H1 (cell line): ENCODE data around the gene ACTN3. TPM values are rescaled to one million over a fixed set of nuclear protein-coding genes. Genes with fewer than 3 reads are reported as not detected.

Experiments
- CTCF ChIA-PET: fragments of 300-600 bp; sonication (Branson Sonifier 250); formaldehyde crosslinking; loops from one replicate; lab custom pipeline; 2021; ENCODE audit not compliant: partially characterized antibody; lab: Charles Lee
- POLR2A ChIA-PET: fragments of 300-600 bp; sonication (Branson Sonifier 250); formaldehyde crosslinking; loops from one replicate; lab custom pipeline; 2021; ENCODE audit warnings: inconsistent platforms; ENCODE audit not compliant: partially characterized antibody; lab: Charles Lee
- DNase-seq, 2 experiments: peaks; one replicate each; pipeline versions ENCODE4 v3.0.0 to v3.0.0-alpha.2; 2010 to 2022; ENCODE audit warnings: low spot score in 2 of 2, low read depth in 1 of 2, mixed read lengths in 1 of 2
- FAIRE-seq: peaks from 2 replicates; lab custom pipeline; 2011; peaks lifted over from hg19 to GRCh38; lab: Jason Lieb, UNC
- H2AFZ ChIP-seq: 2 replicates; pipeline ENCODE4 v1.8.1; 2012; ENCODE audit warnings: low read length, inconsistent platforms
- H2AK5ac ChIP-seq: 2 replicates; pipeline ENCODE4 v1.6.1; 2013; ENCODE audit warnings: low read depth, low read length
- H2BK120ac ChIP-seq: replicated peaks from 2 replicates; pipeline ENCODE3; 2013; ENCODE audit warnings: low read depth, low read length, inconsistent platforms
- H2BK12ac ChIP-seq: 2 replicates; pipeline ENCODE4 v1.6.1; 2013; ENCODE audit warnings: low read depth, low read length
- H2BK15ac ChIP-seq: 2 replicates; pipeline ENCODE4 v1.6.1; 2013; ENCODE audit warnings: low read length
- H2BK20ac ChIP-seq: 2 replicates; pipeline ENCODE4 v1.6.1; 2013; ENCODE audit warnings: low read length
- H2BK5ac ChIP-seq: 2 replicates; pipeline ENCODE4 v1.6.1; 2013; ENCODE audit warnings: low read depth, low read length
- H3K14ac ChIP-seq: 2 replicates; pipeline ENCODE4 v1.6.1; 2013; ENCODE audit warnings: inconsistent platforms; ENCODE audit not compliant: insufficient read length
- H3K18ac ChIP-seq: 2 replicates; pipeline ENCODE4 v1.6.1; 2013; ENCODE audit warnings: low read length; ENCODE audit errors: extremely low read depth
- H3K23ac ChIP-seq: 2 replicates; pipeline ENCODE4 v1.6.1; 2013; ENCODE audit warnings: inconsistent platforms; ENCODE audit not compliant: insufficient read length
- H3K23me2 ChIP-seq: 2 replicates; pipeline ENCODE4 v1.6.1; 2013; ENCODE audit warnings: low read depth, low read length
- H3K27ac ChIP-seq: 2 replicates; pipeline ENCODE4 v1.6.1; 2011; ENCODE audit warnings: low read depth, low read length, inconsistent platforms
- H3K27me3 ChIP-seq, 4 experiments: replicated peaks in 1 of 4; 1 replicate in 1 of 4; 2 replicates in 3 of 4; pipeline versions ENCODE4 v1.6.1 to v1.8.1; 2011 to 2013; ENCODE audit warnings: low read length in 3 of 4, mild to moderate bottlenecking in 3 of 4, inconsistent platforms in 2 of 4, mixed read lengths in 2 of 4, moderate library complexity in 1 of 4; ENCODE audit not compliant: control insufficient read depth in 3 of 4, insufficient read depth in 3 of 4; ENCODE audit errors: extremely low read depth in 1 of 4
- H3K36me3 ChIP-seq, 4 experiments: 2 replicates each; pipeline versions ENCODE4 v1.6.1 to v1.8.1; 2011 to 2013; ENCODE audit warnings: mild to moderate bottlenecking in 4 of 4, low read length in 3 of 4, moderate library complexity in 2 of 4, control low read depth in 1 of 4, inconsistent platforms in 1 of 4; ENCODE audit not compliant: insufficient read depth in 4 of 4, control insufficient read depth in 2 of 4
- H3K4ac ChIP-seq: replicated peaks from 2 replicates; pipeline ENCODE3; 2013; ENCODE audit warnings: low read length, low read depth, mixed read lengths, inconsistent platforms; ENCODE audit not compliant: insufficient read length
- H3K4me1 ChIP-seq, 4 experiments: replicated peaks in 1 of 4; 1 replicate in 1 of 4; 2 replicates in 3 of 4; pipeline versions ENCODE4 v1.6.1 to v1.8.1; 2011 to 2013; ENCODE audit warnings: low read length in 3 of 4, inconsistent platforms in 2 of 4, mixed read lengths in 1 of 4; ENCODE audit not compliant: insufficient read depth in 4 of 4, control insufficient read depth in 3 of 4
- H3K4me2 ChIP-seq, 2 experiments: 2 replicates each; pipeline versions ENCODE4 v1.6.1 to v1.8.1; 2011 to 2013; ENCODE audit warnings: low read depth in 2 of 2, low read length in 2 of 2, control low read depth in 1 of 2, inconsistent platforms in 1 of 2, mild to moderate bottlenecking in 1 of 2; ENCODE audit not compliant: insufficient read depth in 1 of 2
- H3K4me3 ChIP-seq, 4 experiments: fragments of 200-600, 300-600 bp in 1 of 4; sonication (generic), shearing (Covaris generic), sonication (Bioruptor Twin) in 1 of 4; 2 replicates each; pipeline versions ENCODE4 v1.5.1 to v1.8.1; 2011 to 2016; ENCODE audit warnings: low read length in 4 of 4, low read depth in 3 of 4, control low read depth in 2 of 4, inconsistent platforms in 2 of 4, mild to moderate bottlenecking in 2 of 4, mixed read lengths in 1 of 4, moderate library complexity in 1 of 4; ENCODE audit not compliant: insufficient read depth in 2 of 4; ENCODE audit errors: extremely low read depth in 1 of 4
- H3K56ac ChIP-seq: replicated peaks from 2 replicates; pipeline ENCODE3; 2013; ENCODE audit warnings: low read depth, mild to moderate bottlenecking, mixed read lengths, low read length, inconsistent platforms; ENCODE audit not compliant: insufficient read length
- H3K79me1 ChIP-seq: 2 replicates; pipeline ENCODE4 v1.6.1; 2013; ENCODE audit warnings: low read depth, low read length, control low read depth
- H3K79me2 ChIP-seq, 2 experiments: 2 replicates each; pipeline versions ENCODE4 v1.6.1 to v1.8.1; 2012 to 2013; ENCODE audit warnings: low read length in 2 of 2, mild to moderate bottlenecking in 2 of 2, inconsistent platforms in 1 of 2; ENCODE audit not compliant: insufficient read depth in 2 of 2, control insufficient read depth in 1 of 2
- H3K9ac ChIP-seq, 4 experiments: replicated peaks in 1 of 4; 1 replicate in 1 of 4; 2 replicates in 3 of 4; pipeline versions ENCODE4 v1.6.1 to v1.8.1; 2011 to 2013; ENCODE audit warnings: low read depth in 3 of 4, low read length in 3 of 4, control low read depth in 2 of 4, mild to moderate bottlenecking in 2 of 4, moderate library complexity in 2 of 4, inconsistent platforms in 1 of 4; ENCODE audit errors: extremely low read depth in 1 of 4
- H3K9me3 ChIP-seq, 2 experiments: 2 replicates each; pipeline versions ENCODE4 v1.6.1 to v1.8.1; 2012 to 2013; ENCODE audit warnings: mild to moderate bottlenecking in 2 of 2, moderate library complexity in 2 of 2, control low read depth in 1 of 2, inconsistent platforms in 1 of 2, low read depth in 1 of 2, low read length in 1 of 2, mixed read lengths in 1 of 2; ENCODE audit not compliant: insufficient read depth in 2 of 2
- H4K20me1 ChIP-seq, 2 experiments: replicated peaks in 1 of 2; 2 replicates each; pipeline versions ENCODE3 to v1.8.1; 2011 to 2013; ENCODE audit warnings: inconsistent platforms in 2 of 2, low read length in 2 of 2, mild to moderate bottlenecking in 1 of 2; ENCODE audit not compliant: insufficient read depth in 2 of 2, control insufficient read depth in 1 of 2
- H4K5ac ChIP-seq: 2 replicates; pipeline ENCODE4 v1.6.1; 2013; ENCODE audit warnings: low read length, low read depth, mixed read lengths, inconsistent platforms; ENCODE audit not compliant: insufficient read length
- H4K8ac ChIP-seq: 2 replicates; pipeline ENCODE4 v1.8.0; 2013; ENCODE audit warnings: mild to moderate bottlenecking, moderate library complexity, low read length, inconsistent platforms; ENCODE audit not compliant: insufficient read depth; ENCODE audit errors: extremely low read depth
- H4K91ac ChIP-seq: replicated peaks from 2 replicates; pipeline ENCODE3; 2013; ENCODE audit warnings: low read length, mixed read lengths, inconsistent platforms; ENCODE audit not compliant: insufficient read length
- CBX8 ChIP-seq: fragments of 300-800, 300-1000 bp; sonication (generic); IDR thresholded peaks from 2 replicates; pipeline ENCODE4 v1.7.1; 2016; ENCODE audit warnings: low read depth, low read length, borderline replicate concordance
- FOSL1 ChIP-seq: IDR thresholded peaks from 2 replicates; pipeline ENCODE4 v1.6.1; 2011; ENCODE audit warnings: mild to moderate bottlenecking, low read depth, low read length, moderate library complexity; ENCODE audit not compliant: insufficient read depth
- GABPA ChIP-seq: IDR thresholded peaks from 2 replicates; pipeline ENCODE4 v1.6.1; 2011; ENCODE audit warnings: mild to moderate bottlenecking, low read length, moderate library complexity, borderline replicate concordance; ENCODE audit not compliant: insufficient read depth
- NANOG ChIP-seq: IDR thresholded peaks from 2 replicates; pipeline ENCODE4 v1.6.1; 2011; ENCODE audit warnings: low read length, low read depth, mild to moderate bottlenecking, inconsistent platforms; ENCODE audit not compliant: insufficient read depth, poor library complexity, severe bottlenecking
- NRF1 ChIP-seq: IDR thresholded peaks from 2 replicates; pipeline ENCODE4 v1.6.1; 2011; ENCODE audit warnings: mild to moderate bottlenecking, low read depth, low read length, improper control_type of control experiment
- PHF8 ChIP-seq: fragments of 200-600 bp; sonication (generic); conservative IDR thresholded peaks from 2 replicates; pipeline ENCODE4 v1.7.1; 2012; ENCODE audit warnings: low read depth, mild to moderate bottlenecking, inconsistent platforms, low read length, moderate library complexity
- SIN3A ChIP-seq, 2 experiments: IDR thresholded peaks in 1 of 2; conservative IDR thresholded peaks in 1 of 2; 2 replicates each; pipeline ENCODE4 v1.6.1; 2011 to 2012; ENCODE audit warnings: low read length in 2 of 2, improper control_type of control experiment in 1 of 2, low read depth in 1 of 2, mild to moderate bottlenecking in 1 of 2
- TEAD4 ChIP-seq: IDR thresholded peaks from 2 replicates; pipeline ENCODE4 v1.6.1; 2012; ENCODE audit warnings: low read depth, low read length, inconsistent platforms, mixed read lengths
- WGBS, 2 experiments: shearing (Covaris generic) in 1 of 2; methylation state at CpG; one replicate each; pipeline versions ENCODE4 v1.1.6 to v1.1.7; 2013 to 2015; ENCODE audit warnings: low lambda C conversion rate in 2 of 2, mixed read lengths in 2 of 2, inconsistent platforms in 1 of 2, low coverage in 1 of 2, missing lambda C conversion rate in 1 of 2; ENCODE audit not compliant: insufficient replicate concordance in 2 of 2, insufficient coverage in 1 of 2, insufficient read length in 1 of 2; ENCODE audit errors: extremely low coverage in 1 of 2, missing lambda C conversion rate in 1 of 2; 5-methylcytosine and 5-hydroxymethylcytosine counted together
- polyA plus RNA-seq, 7 experiments: library from polyadenylated mRNA; depleted of rRNA in 3 of 7; stranded (reverse) in 5 of 7; unstranded in 2 of 7; fragments of >200 nt in 5 of 7; fragments of 200-250 nt in 2 of 7; gene quantifications; 1 replicate in 5 of 7; 2 replicates in 1 of 7; 4 replicates in 1 of 7; pipeline versions ENCODE4 v1.2.1 to v1.2.3, GENCODE V29; 2011 to 2013; ENCODE audit warnings: missing spikeins in 2 of 7, mixed read lengths in 2 of 7
- total RNA-seq: library from RNA; stranded (reverse); fragmentation: NEBNext Ultra II Directional; extraction: Animal tissue kit (Norgen Biotek cat#: 25700); gene quantifications from 2 replicates; pipeline ENCODE4 v1.2.1, GENCODE V29; 2021
- TF ChIP-seq, protein P1 (sequence below), 3 experiments: IDR thresholded peaks; 1 replicate in 2 of 3; 2 replicates in 1 of 3; pipeline versions ENCODE4 v1.5.1 to v1.6.1; 2011; ENCODE audit warnings: low read length in 3 of 3, mild to moderate bottlenecking in 3 of 3, inconsistent platforms in 2 of 3, low read depth in 1 of 3, moderate library complexity in 1 of 3; ENCODE audit not compliant: insufficient read depth in 1 of 3; ENCODE audit errors: control extremely low read depth in 1 of 3

ACTN3 gene
- total and polyA plus RNA-seq, 2 of the 8 experiments (the other 6 are each of a cell fraction or from before 2014, with no cell fraction given): 30.8 to 36.7 TPM

DNA sequence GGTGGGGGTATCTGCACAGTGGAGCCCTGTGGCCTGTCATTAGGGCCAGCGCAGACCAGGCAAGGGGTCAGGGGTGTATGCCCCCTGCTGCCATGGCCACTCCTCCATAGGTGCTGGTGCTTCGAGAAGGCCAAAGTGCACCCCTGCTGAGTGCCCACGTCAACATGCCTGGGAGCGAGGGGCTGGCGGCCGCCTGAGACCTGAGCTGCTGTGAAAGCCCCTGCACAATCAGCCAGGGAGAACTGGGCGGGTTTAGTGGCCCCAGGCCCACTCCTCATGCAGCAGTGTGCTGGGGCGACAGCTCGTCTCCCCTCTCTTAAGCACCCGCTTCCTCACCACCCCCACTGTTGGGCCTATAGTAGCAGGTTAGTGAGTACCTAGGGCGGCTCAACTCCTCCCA lies 14.9 kb upstream of the ACTN3 start:
- H2AFZ ChIP-seq: no peak overlapping the region
- H3K4me3 ChIP-seq: no peak overlapping the region
- H2BK15ac ChIP-seq: no peak overlapping the region
- peak overlapping the region; percentile 21; the same call in 1 of the 2 replicates for H2BK5ac ChIP-seq
- no peaks in the 10 kb centered on the region for H3K23me2 ChIP-seq
- no peak overlapping the region for H2BK20ac ChIP-seq
- no peak overlapping the region for H3K27ac ChIP-seq
- no peak overlapping the region for H3K4me2 ChIP-seq
- H2BK12ac ChIP-seq: no peak overlapping the region
- no peak overlapping the region for H2BK120ac ChIP-seq
- no peaks in the 10 kb centered on the region for H3K79me2 ChIP-seq
- H3K4ac ChIP-seq: no peak overlapping the region
- peaks cover 0 to 2% (median 0%) of the 10 kb centered on the region in 4 experiments; a peak in 1 of 7 replicates for H3K4me1 ChIP-seq
- no peak overlapping the region for H2AK5ac ChIP-seq
- H3K79me1 ChIP-seq: peaks cover 2% of the 10 kb centered on the region; the same call in 1 of the 2 replicates
- POLR2A ChIA-PET: interaction anchor here (0.7 to 7.1 kb wide), 7 partner anchors 9 to 108 kb away, joined by 3 to 30 read pairs (median 4); partner anchors contain the start of genes ACTN3 and ZDHHC24
- DNase-seq: no peak
- FAIRE-seq: no peak
- WGBS, 2 experiments: 86% methylated on average over 11 of the region's 11 CpGs; no CpG with 5 or more reads in 1 of the 2 experiments
- no peaks in the 10 kb centered on the region for H3K9me3 ChIP-seq
- no peak overlapping the region for H3K9ac ChIP-seq
- no peak overlapping the region for H3K14ac ChIP-seq
- H4K20me1 ChIP-seq: no peaks in the 10 kb centered on the region
- CTCF ChIA-PET: interaction anchor here (1.1 kb wide), 1 partner anchor 16 kb away, joined by 4 read pairs; no protein-coding TSS in a partner anchor
- no peak overlapping the region for H4K5ac ChIP-seq
- H4K8ac ChIP-seq: no peak overlapping the region
- H3K18ac ChIP-seq: no peak overlapping the region
- H3K23ac ChIP-seq: no peak overlapping the region
- H3K27me3 ChIP-seq: no peaks in the 10 kb centered on the region
- no peak overlapping the region for H3K56ac ChIP-seq
- H4K91ac ChIP-seq: no peak overlapping the region
- peaks cover 0 to 3% (median under 1%) of the 10 kb centered on the region in 4 experiments; a peak in 3 of 8 replicates for H3K36me3 ChIP-seq
- no peak for TF ChIP-seq TEAD4
- no peak for TF ChIP-seq SIN3A (conservative IDR thresholded peaks at IDR 0.05 in 1 of 2, IDR thresholded peaks at IDR 0.05 in 1 of 2; ENCODE audit: low read depth in 1 of 2, low read length in 2 of 2)
- TF ChIP-seq PHF8: no peak
- no peak for TF ChIP-seq NRF1
- TF ChIP-seq, protein P1, sequence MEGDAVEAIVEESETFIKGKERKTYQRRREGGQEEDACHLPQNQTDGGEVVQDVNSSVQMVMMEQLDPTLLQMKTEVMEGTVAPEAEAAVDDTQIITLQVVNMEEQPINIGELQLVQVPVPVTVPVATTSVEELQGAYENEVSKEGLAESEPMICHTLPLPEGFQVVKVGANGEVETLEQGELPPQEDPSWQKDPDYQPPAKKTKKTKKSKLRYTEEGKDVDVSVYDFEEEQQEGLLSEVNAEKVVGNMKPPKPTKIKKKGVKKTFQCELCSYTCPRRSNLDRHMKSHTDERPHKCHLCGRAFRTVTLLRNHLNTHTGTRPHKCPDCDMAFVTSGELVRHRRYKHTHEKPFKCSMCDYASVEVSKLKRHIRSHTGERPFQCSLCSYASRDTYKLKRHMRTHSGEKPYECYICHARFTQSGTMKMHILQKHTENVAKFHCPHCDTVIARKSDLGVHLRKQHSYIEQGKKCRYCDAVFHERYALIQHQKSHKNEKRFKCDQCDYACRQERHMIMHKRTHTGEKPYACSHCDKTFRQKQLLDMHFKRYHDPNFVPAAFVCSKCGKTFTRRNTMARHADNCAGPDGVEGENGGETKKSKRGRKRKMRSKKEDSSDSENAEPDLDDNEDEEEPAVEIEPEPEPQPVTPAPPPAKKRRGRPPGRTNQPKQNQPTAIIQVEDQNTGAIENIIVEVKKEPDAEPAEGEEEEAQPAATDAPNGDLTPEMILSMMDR (IDR thresholded peaks at IDR 0.05; ENCODE audit: control extremely low read depth in 1 of 3, insufficient read depth in 1 of 3, low read depth in 1 of 3, low read length in 3 of 3): no peak
- TF ChIP-seq FOSL1: no peak
- TF ChIP-seq GABPA: no peak
- TF ChIP-seq CBX8: no peak
- TF ChIP-seq NANOG: no peak
